ENCODE results near the gene TENM3.

TENM3 gene

GRCh38 chr4:182286931-182287330 lies 43.7 kb downstream of the TENM3 start:
- Mint-ChIP-seq H3K9me3 (peaks cover 4% of the 10 kb centered on the region), H3K36me3 (no peaks in the 10 kb centered on the region), H3K27ac (no peak overlapping the region), H3K4me1 (no peaks in the 10 kb centered on the region), H3K4me3 (no peak overlapping the region), H3K27me3 (no peaks in the 10 kb centered on the region)

- Mint-ChIP-seq H3K36me3 (no peaks in the 10 kb centered on the region), H3K4me1 (no peaks in the 10 kb centered on the region), H3K27ac (no peak overlapping the region), H3K4me3 (no peak overlapping the region), H3K9me3 (peaks cover 2% of the 10 kb centered on the region), H3K27me3 (no peaks in the 10 kb centered on the region)
These were observed 45.3 kb downstream of the TENM3 start for GRCh38 chr4:182288534-182288933.

GRCh38 chr4:182289809-182290208 lies 46.6 kb downstream of the TENM3 start:
- Mint-ChIP-seq H3K36me3 (no peaks in the 10 kb centered on the region), H3K27me3 (no peaks in the 10 kb centered on the region), H3K4me1 (no peaks in the 10 kb centered on the region), H3K27ac (no peak overlapping the region), H3K9me3 (no peaks in the 10 kb centered on the region), H3K4me3 (no peak overlapping the region)

GRCh38 chr4:182291175-182291574 lies 48.0 kb downstream of the TENM3 start:
- no peak overlapping the region for H3K4me3 Mint-ChIP-seq

GRCh38 chr4:182291597-182292270 lies 48.5 kb downstream of the TENM3 start:
- H3K4me3 Mint-ChIP-seq = no peak overlapping the region
- no peaks in the 10 kb centered on the region for H3K4me1 Mint-ChIP-seq
- no peaks in the 10 kb centered on the region for H3K9me3 Mint-ChIP-seq
- H3K27me3 Mint-ChIP-seq = no peaks in the 10 kb centered on the region
- no peaks in the 10 kb centered on the region for H3K36me3 Mint-ChIP-seq
- no peak overlapping the region for H3K27ac Mint-ChIP-seq

More at GRCh38 chr4:182291175-182291574, 48.0 kb downstream of the TENM3 start:
- Mint-ChIP-seq H3K27me3 (no peaks in the 10 kb centered on the region), H3K4me1 (no peaks in the 10 kb centered on the region), H3K36me3 (no peaks in the 10 kb centered on the region), H3K9me3 (no peaks in the 10 kb centered on the region), H3K27ac (no peak overlapping the region)

GRCh38 chr4:182292612-182293011 lies 49.4 kb downstream of the TENM3 start:
- Mint-ChIP-seq H3K4me1 (no peaks in the 10 kb centered on the region), H3K4me3 (no peak overlapping the region), H3K9me3 (no peaks in the 10 kb centered on the region), H3K27ac (no peak overlapping the region), H3K36me3 (no peaks in the 10 kb centered on the region), H3K27me3 (no peaks in the 10 kb centered on the region)

GRCh38 chr4:182293691-182294255 lies 50.6 kb downstream of the TENM3 start:
- no peaks in the 10 kb centered on the region for H3K36me3 Mint-ChIP-seq
- H3K27ac Mint-ChIP-seq = no peak overlapping the region
- H3K4me3 Mint-ChIP-seq = no peak overlapping the region
- H3K4me1 Mint-ChIP-seq = no peaks in the 10 kb centered on the region
- no peaks in the 10 kb centered on the region for H3K27me3 Mint-ChIP-seq
- H3K9me3 Mint-ChIP-seq = peaks cover 7% of the 10 kb centered on the region

GRCh38 chr4:182294451-182294850 lies 51.2 kb downstream of the TENM3 start:
- Mint-ChIP-seq H3K4me3 (no peak overlapping the region), H3K27ac (no peak overlapping the region), H3K9me3 (peaks cover 7% of the 10 kb centered on the region), H3K4me1 (no peaks in the 10 kb centered on the region), H3K36me3 (no peaks in the 10 kb centered on the region), H3K27me3 (no peaks in the 10 kb centered on the region)

GRCh38 chr4:182297659-182298058 lies 54.5 kb downstream of the TENM3 start:
- no peak overlapping the region for H3K4me3 Mint-ChIP-seq
- no peaks in the 10 kb centered on the region for H3K4me1 Mint-ChIP-seq
- no peaks in the 10 kb centered on the region for H3K36me3 Mint-ChIP-seq
- H3K27ac Mint-ChIP-seq = no peak overlapping the region
- H3K9me3 Mint-ChIP-seq = peaks cover 7% of the 10 kb centered on the region
- no peaks in the 10 kb centered on the region for H3K27me3 Mint-ChIP-seq

- no peak overlapping the region for H3K4me3 Mint-ChIP-seq
- no peaks in the 10 kb centered on the region for H3K4me1 Mint-ChIP-seq
- H3K27ac Mint-ChIP-seq = no peak overlapping the region
- H3K36me3 Mint-ChIP-seq = no peaks in the 10 kb centered on the region
- H3K27me3 Mint-ChIP-seq = no peaks in the 10 kb centered on the region
- H3K9me3 Mint-ChIP-seq = peaks cover 7% of the 10 kb centered on the region
These were observed 58.5 kb downstream of the TENM3 start for GRCh38 chr4:182301736-182302135.

GRCh38 chr4:182303847-182304246 lies 60.6 kb downstream of the TENM3 start:
- Mint-ChIP-seq H3K4me3 (no peak overlapping the region), H3K9me3 (no peaks in the 10 kb centered on the region), H3K36me3 (no peaks in the 10 kb centered on the region), H3K4me1 (no peaks in the 10 kb centered on the region), H3K27ac (no peak overlapping the region), H3K27me3 (no peaks in the 10 kb centered on the region)

GRCh38 chr4:182306792-182307507 lies 63.7 kb downstream of the TENM3 start:
- Mint-ChIP-seq H3K4me1 (no peaks in the 10 kb centered on the region), H3K36me3 (no peaks in the 10 kb centered on the region), H3K27ac (no peak overlapping the region), H3K27me3 (peaks cover 1% of the 10 kb centered on the region), H3K4me3 (no peak overlapping the region), H3K9me3 (no peaks in the 10 kb centered on the region)

GRCh38 chr4:182307746-182308145 lies 64.5 kb downstream of the TENM3 start:
- H3K36me3 Mint-ChIP-seq = no peaks in the 10 kb centered on the region
- H3K27me3 Mint-ChIP-seq = peaks cover 1% of the 10 kb centered on the region
- H3K9me3 Mint-ChIP-seq = no peaks in the 10 kb centered on the region
- H3K4me1 Mint-ChIP-seq = no peaks in the 10 kb centered on the region
- H3K27ac Mint-ChIP-seq = no peak overlapping the region
- H3K4me3 Mint-ChIP-seq = no peak overlapping the region

GRCh38 chr4:182309877-182310276 lies 66.7 kb downstream of the TENM3 start:
- Mint-ChIP-seq H3K27me3 (peaks cover 1% of the 10 kb centered on the region), H3K4me1 (no peaks in the 10 kb centered on the region), H3K36me3 (no peaks in the 10 kb centered on the region), H3K9me3 (peaks cover 5% of the 10 kb centered on the region), H3K27ac (no peak overlapping the region), H3K4me3 (no peak overlapping the region)

GRCh38 chr4:182310316-182310715 lies 67.1 kb downstream of the TENM3 start:
- Mint-ChIP-seq H3K27ac (no peak overlapping the region), H3K27me3 (peaks cover 1% of the 10 kb centered on the region), H3K4me3 (no peak overlapping the region), H3K36me3 (no peaks in the 10 kb centered on the region), H3K4me1 (no peaks in the 10 kb centered on the region), H3K9me3 (peaks cover 10% of the 10 kb centered on the region)

GRCh38 chr4:182310962-182311361 lies 67.8 kb downstream of the TENM3 start:
- Mint-ChIP-seq H3K36me3 (no peaks in the 10 kb centered on the region), H3K27ac (no peak overlapping the region), H3K27me3 (peaks cover 1% of the 10 kb centered on the region), H3K4me3 (no peak overlapping the region), H3K4me1 (no peaks in the 10 kb centered on the region), H3K9me3 (peaks cover 16% of the 10 kb centered on the region)

Data from activated naive CD4-positive, alpha-beta T cell treated with anti-CD3 and anti-CD28 coated beads, Interleukin-2, amount 50 U/mL, for 24 hours (primary cell).